Stimulated activated naive CD8-positive, alpha-beta T cell treated with anti-CD3 and anti-CD28 coated beads, Interleukin-15, Interleukin-2, amounts not matched to agents 100 U/mL and 50 U/mL, for 24 hours (primary cell): ENCODE results near the gene LDLRAP1.
"Not testable (repeated sequence)": the region's sequence is repeated elsewhere in the genome, so short reads cannot be mapped to it uniquely, and the experiment has no call there.

Experiments used
- ATAC-seq: fragments of 150-1000 bp; cut with Tn5 transposase; one replicate; pipeline ENCODE4 v1.10.0; 2021
- DNase-seq: peaks from one replicate; pipeline ENCODE4 v3.0.0; 2021

Gene LDLRAP1

DNA sequence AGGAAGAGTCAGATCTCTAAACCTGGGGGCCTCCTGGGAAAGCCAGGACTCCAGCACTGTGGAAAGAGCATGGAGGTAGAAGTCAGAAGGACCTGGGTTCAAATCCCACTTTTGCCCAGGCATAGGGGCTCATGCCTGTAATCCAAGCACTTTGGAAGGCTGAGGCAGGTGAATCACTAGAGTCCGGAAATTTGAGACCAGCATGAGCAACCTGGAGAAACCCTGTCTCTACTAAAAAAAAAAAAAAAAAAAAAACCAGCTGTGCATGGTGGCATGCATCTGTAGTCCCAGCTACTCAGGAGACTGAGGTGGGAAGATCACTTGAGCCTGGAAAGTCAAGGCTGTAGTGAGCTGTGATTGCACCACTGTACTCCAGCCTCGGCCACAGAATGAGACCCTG lies 31.8 kb downstream of the LDLRAP1 start:
- no peak for DNase-seq

DNA sequence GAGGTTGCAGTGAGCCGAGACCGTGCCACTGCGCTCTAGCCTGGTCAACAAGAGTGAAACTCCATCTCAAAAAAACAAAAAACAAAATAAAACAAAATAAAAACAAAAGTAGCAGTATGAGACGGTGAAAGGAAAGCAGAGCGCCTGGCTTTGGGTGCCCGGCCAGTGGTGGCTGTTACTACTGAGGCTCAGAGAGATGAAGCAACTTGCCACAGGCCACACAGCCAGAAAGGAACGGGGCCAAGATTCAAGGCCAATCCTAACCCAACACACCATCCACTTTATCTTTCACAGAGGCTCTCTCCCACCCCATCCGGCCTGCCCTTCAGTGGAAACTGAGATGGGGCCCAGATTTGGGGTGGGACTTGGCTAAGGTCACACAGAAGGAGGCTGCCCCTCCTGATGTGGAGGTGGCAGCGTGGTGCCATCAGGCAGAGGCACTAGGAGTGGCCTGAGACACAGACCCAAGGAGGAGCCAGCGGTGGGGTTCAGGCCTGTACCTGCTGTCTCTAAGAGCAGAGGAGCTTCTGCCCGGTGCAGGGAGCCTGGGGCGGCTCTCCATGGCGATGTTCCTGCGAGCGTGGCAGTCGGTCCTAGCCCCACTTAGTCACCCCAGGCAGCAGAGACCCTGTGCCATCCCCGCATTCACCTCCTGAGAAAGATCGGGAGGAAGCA lies 33.2 kb downstream of the LDLRAP1 start:
- ATAC-seq (no peak), DNase-seq (no peak)

More for the DNA sequence above, 31.8 kb downstream of the LDLRAP1 start:
- no peak for ATAC-seq

GRCh38 chr1:25577134-25577920 lies 33.9 kb downstream of the LDLRAP1 start:
- DNase-seq: no peak
- no peak for ATAC-seq

- DNase-seq (no peak), ATAC-seq (no peak)
These were observed 36.2 kb downstream of the LDLRAP1 start for GRCh38 chr1:25579292-25580252.

- ATAC-seq: no peak
- DNase-seq: no peak
These were observed 37.5 kb downstream of the LDLRAP1 start for GRCh38 chr1:25580927-25581326.

GRCh38 chr1:25581764-25582163 lies 38.4 kb downstream of the LDLRAP1 start:
- ATAC-seq: no peak
- DNase-seq: no peak

- ATAC-seq (no peak), DNase-seq (no peak)
These were observed 40.3 kb downstream of the LDLRAP1 start for GRCh38 chr1:25583519-25584370.

- ATAC-seq (no peak), DNase-seq (no peak)
These were observed 42.8 kb downstream of the LDLRAP1 start for GRCh38 chr1:25586181-25586588.

- ATAC-seq (no peak), DNase-seq (no peak)
These were observed 43.9 kb downstream of the LDLRAP1 start for GRCh38 chr1:25587290-25587689.

GRCh38 chr1:25588224-25588623 lies 44.8 kb downstream of the LDLRAP1 start:
- ATAC-seq, DNase-seq: not testable (repeated sequence)

- not testable (repeated sequence) for DNase-seq, ATAC-seq
These were observed 45.4 kb downstream of the LDLRAP1 start for GRCh38 chr1:25588786-25589185.

DNA sequence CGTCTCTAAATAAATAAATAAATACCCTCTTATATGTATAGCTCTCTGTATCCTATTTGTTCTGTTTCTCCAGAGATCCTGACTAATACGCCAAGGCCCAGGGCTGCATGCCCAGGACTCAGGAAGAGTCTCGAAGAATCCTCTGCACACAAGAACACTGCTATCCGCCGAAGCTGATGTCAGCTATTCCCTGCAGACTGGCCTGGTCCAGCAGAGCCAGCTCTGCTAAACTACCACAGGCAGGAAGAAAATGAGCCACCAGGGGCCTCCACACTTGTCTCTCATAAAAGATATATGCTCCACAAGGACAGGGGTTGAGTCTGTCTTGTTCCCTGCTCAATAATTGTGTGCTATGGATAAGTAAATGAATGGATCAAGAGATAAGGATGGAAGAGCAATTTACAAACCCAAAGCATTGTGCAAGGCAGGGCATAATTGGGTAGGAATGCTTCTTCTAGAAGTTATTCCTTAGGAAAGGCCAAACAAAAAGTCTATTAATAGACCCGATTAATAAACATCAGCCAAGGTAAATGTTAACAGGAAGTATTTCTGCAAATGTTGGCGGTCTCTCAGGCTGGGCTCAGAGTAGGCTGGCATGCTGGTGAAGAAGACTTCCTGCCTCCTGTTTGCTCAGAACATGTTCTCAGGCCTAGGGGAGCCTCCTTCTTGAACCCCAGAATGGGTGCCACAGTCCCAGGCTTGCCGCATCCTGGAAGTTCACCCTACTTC lies 46.9 kb downstream of the LDLRAP1 start:
- DNase-seq: no peak
- no peak for ATAC-seq

DNA sequence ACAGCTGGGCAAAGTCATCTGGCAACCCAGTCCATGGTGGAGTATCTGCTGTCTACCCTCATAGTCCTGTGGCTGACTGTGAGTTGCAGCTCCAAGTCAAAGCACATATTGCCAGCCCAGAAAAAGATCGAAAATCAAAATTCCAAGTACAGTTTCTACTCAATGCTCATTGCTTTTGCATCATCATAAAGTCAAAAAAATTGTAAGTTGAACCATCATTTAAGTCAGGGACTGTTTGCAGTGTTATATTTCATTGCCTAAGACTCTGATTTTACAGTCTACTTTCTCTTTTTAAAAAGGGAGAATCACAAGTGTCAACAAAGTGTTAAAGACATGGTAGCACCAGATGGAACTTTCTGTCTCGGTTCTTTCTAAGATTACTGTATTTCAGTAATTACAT lies 50.5 kb downstream of the LDLRAP1 start:
- DNase-seq (no peak), ATAC-seq (no peak)

DNA sequence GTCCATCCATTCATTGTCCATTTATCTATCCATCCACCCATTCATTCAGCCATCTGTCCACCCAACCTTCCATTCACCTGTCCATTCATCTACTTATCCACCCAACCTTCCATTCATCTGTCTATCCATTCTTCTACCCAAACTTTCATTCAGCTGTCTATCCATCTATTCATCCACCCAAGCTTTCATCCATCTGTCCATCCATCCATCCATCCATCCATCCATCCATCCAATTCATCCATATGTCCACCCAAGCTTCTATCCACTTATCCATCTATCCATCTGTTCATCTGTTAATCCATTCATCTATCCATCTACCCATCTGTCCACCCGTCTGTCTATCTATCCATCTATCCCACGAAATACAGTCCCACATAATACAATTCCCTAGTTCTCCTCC lies 51.6 kb downstream of the LDLRAP1 start:
- no peak for ATAC-seq
- no peak for DNase-seq

GRCh38 chr1:25596641-25597040 lies 53.2 kb downstream of the LDLRAP1 start:
- ATAC-seq, DNase-seq: not testable (repeated sequence)

GRCh38 chr1:25598879-25599278 lies 55.5 kb downstream of the LDLRAP1 start:
- DNase-seq (no peak), ATAC-seq (no peak)

GRCh38 chr1:25599969-25600610 lies 56.7 kb downstream of the LDLRAP1 start:
- no peak for DNase-seq
- ATAC-seq: no peak

GRCh38 chr1:25600971-25601699 lies 57.7 kb downstream of the LDLRAP1 start:
- not testable (repeated sequence) for DNase-seq, ATAC-seq

DNA sequence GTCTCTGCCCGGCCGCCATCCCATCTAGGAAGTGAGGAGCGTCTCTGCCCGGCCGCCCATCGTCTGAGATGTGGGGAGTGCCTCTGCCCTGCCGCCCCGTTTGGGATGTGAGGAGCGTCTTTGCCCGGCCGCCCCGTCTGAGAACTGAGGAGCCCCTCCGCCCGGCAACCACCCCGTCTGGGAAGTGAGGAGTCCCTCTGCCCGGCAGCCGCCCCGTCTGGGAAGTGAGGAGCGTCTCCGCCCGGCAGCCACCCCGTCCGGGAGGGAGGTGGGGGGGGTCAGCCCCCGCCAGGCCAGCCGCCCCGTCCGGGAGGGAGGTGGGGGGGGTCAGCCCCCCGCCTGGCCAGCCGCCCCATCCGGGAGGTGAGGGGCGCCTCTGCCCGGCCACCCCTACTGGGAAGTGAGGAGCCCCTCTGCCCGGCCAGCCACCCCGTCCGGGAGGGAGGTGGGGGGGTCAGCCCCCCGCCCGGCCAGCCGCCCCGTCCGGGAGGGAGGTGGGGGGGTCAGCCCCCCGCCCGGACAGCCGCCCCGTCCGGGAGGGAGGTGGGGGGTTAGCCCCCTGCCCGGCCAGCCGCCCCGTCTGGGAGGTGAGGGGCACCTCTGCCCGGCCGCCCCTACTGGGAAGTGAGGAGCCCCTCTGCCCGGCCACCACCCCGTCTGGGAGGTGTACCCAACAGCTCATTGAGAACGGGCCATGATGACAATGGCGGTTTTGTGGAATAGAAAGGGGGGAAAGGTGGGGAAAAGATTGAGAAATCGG lies 60.6 kb downstream of the LDLRAP1 start:
- DNase-seq, ATAC-seq: not testable (repeated sequence)
